A549 (cell line): ENCODE results near the gene RNF215. TPM values are rescaled to one million over a fixed set of nuclear protein-coding genes. Genes with fewer than 3 reads are reported as not detected.

ENCODE experiments used
- ATAC-seq, 2 experiments: fragments of 200-7000 bp in 1 of 2; fragments of >200 bp in 1 of 2; cut with Nextera tagmentation in 1 of 2; cut with Tn5 transposase in 1 of 2; 3 replicates each; pipeline versions ENCODE4 v1.8.0 to v1.9.1; 2018 to 2020; ENCODE audit warnings: mild to moderate bottlenecking in 1 of 2, moderate library complexity in 1 of 2
- CTCF ChIA-PET: fragments of 300-600 bp; sonication (Branson Sonifier 250); formaldehyde crosslinking; extraction: SDS; loops from one replicate; lab custom pipeline; 2021; ENCODE audit warnings: antibody characterized with exemption, inconsistent platforms; lab: Yijun Ruan, JAX
- POLR2A ChIA-PET: fragments of 350-600 bp; formaldehyde crosslinking; extraction: SDS; loops from one replicate; lab custom pipeline; 2021; ENCODE audit warnings: antibody characterized with exemption, inconsistent platforms; lab: Yijun Ruan, JAX
- DNase-seq, 2 experiments: peaks; one replicate each; pipeline versions ENCODE4 v3.0.0 to v3.0.0-alpha.2; 2011 to 2016; ENCODE audit warnings: low read depth in 1 of 2, low spot score in 1 of 2
- FAIRE-seq: peaks from 2 replicates; lab custom pipeline; 2011; peaks lifted over from hg19 to GRCh38; lab: Jason Lieb, UNC
- H3K27ac ChIP-seq, 2 experiments: fragments of >200 bp; sonication (Bioruptor Twin); formaldehyde crosslinking; 3 replicates each; pipeline ENCODE4 v1.5.1; 2016 to 2017
- H3K4me1 ChIP-seq: fragments of >200 bp; sonication (Bioruptor Twin); formaldehyde crosslinking; 3 replicates; pipeline ENCODE4 v1.6.1; 2016
- H3K4me2 ChIP-seq: fragments of >200 bp; sonication (Bioruptor Twin); formaldehyde crosslinking; 3 replicates; pipeline ENCODE4 v1.6.1; 2016
- H3K4me3 ChIP-seq: fragments of >200 bp; sonication (Bioruptor Twin); formaldehyde crosslinking; 3 replicates; pipeline ENCODE4 v1.5.1; 2016
- H3K9me3 ChIP-seq: fragments of >200 bp; sonication (Bioruptor Twin); formaldehyde crosslinking; 3 replicates; pipeline ENCODE4 v1.6.1; 2016
- ATOH8 ChIP-seq: fragments of 250-450 bp; sonication (Bioruptor Pico); IDR thresholded peaks from 2 replicates; pipeline ENCODE4 v1.5.0; 2020; ENCODE audit warnings: low read depth, mild to moderate bottlenecking, moderate library complexity
- CHD4 ChIP-seq: fragments of 200-600 bp; sonication (generic); IDR thresholded peaks from 2 replicates; pipeline ENCODE4 v1.6.1; 2016; ENCODE audit warnings: antibody characterized with exemption, mild to moderate bottlenecking, borderline replicate concordance
- EHF ChIP-seq: fragments of 250-450 bp; sonication (Bioruptor Pico); IDR thresholded peaks from 2 replicates; pipeline ENCODE4 v1.5.0; 2020; ENCODE audit warnings: mild to moderate bottlenecking
- EHMT2 ChIP-seq: fragments of 200-600 bp; sonication (generic); IDR thresholded peaks from 2 replicates; pipeline ENCODE4 v1.6.1; 2016; ENCODE audit warnings: antibody characterized with exemption, low read depth, mild to moderate bottlenecking, moderate library complexity
- EP300 ChIP-seq, 2 experiments: fragments of >200 bp; sonication (Bioruptor Twin); formaldehyde crosslinking; IDR thresholded peaks; 2 replicates in 1 of 2; 3 replicates in 1 of 2; pipeline ENCODE4 v1.6.1; 2016 to 2017
- ESRRA ChIP-seq: fragments of 150-350 bp; IDR thresholded peaks from 2 replicates; pipeline ENCODE4 v1.6.1; 2014; ENCODE audit warnings: mild to moderate bottlenecking, low read length, borderline replicate concordance
- FOSL2 ChIP-seq, 2 experiments: fragments of 450-650 bp in 1 of 2; fragments of >200 bp in 1 of 2; sonication (Bioruptor Twin) in 1 of 2; formaldehyde crosslinking; IDR thresholded peaks; 2 replicates each; pipeline versions ENCODE4 v1.5.0 to v1.6.1; 2016 to 2020; ENCODE audit warnings: mild to moderate bottlenecking in 1 of 2, moderate library complexity in 1 of 2
- HDAC2 ChIP-seq: fragments of 200-600 bp; sonication (generic); IDR thresholded peaks from 2 replicates; pipeline ENCODE4 v1.6.1; 2016
- HES2 ChIP-seq: fragments of >200 bp; sonication (Bioruptor Twin); formaldehyde crosslinking; IDR thresholded peaks from 2 replicates; pipeline ENCODE4 v1.6.1; 2016
- HEYL ChIP-seq: fragments of 250-450 bp; sonication (Bioruptor Pico); IDR thresholded peaks from 2 replicates; pipeline ENCODE4 v1.8.0; 2021; ENCODE audit warnings: mild to moderate bottlenecking, moderate library complexity
- HMGXB4 ChIP-seq: fragments of 250-450 bp; sonication (Bioruptor Pico); IDR thresholded peaks from 2 replicates; pipeline ENCODE4 v1.5.0; 2021; ENCODE audit warnings: mild to moderate bottlenecking, moderate library complexity, borderline replicate concordance
- JUN ChIP-seq, 2 experiments: fragments of >200 bp; sonication (Bioruptor Twin); formaldehyde crosslinking; IDR thresholded peaks; 2 replicates in 1 of 2; 3 replicates in 1 of 2; pipeline ENCODE4 v1.6.1; 2016 to 2017
- MYC ChIP-seq: IDR thresholded peaks from 2 replicates; pipeline ENCODE4 v1.6.1; 2012; ENCODE audit warnings: mild to moderate bottlenecking, inconsistent platforms, low read length, improper control_type of control experiment, borderline replicate concordance
- NFE2L2 ChIP-seq: fragments of 150-350 bp; conservative IDR thresholded peaks from 2 replicates; pipeline ENCODE4 v1.6.1; 2014; ENCODE audit warnings: low read length
- PBX3 ChIP-seq: IDR thresholded peaks from 2 replicates; pipeline ENCODE4 v1.6.1; 2012
- PHF8 ChIP-seq: fragments of 200-600 bp; sonication (generic); IDR thresholded peaks from 2 replicates; pipeline ENCODE4 v1.6.1; 2016; ENCODE audit warnings: low read depth, mild to moderate bottlenecking, antibody characterized with exemption, moderate library complexity, borderline replicate concordance
- REST ChIP-seq: fragments of 200-600 bp; sonication (generic); IDR thresholded peaks from 2 replicates; pipeline ENCODE4 v1.6.1; 2016; ENCODE audit warnings: antibody characterized with exemption, mild to moderate bottlenecking, moderate library complexity
- RNF2 ChIP-seq: fragments of 200-600 bp; sonication (generic); IDR thresholded peaks from 2 replicates; pipeline ENCODE4 v1.6.1; 2016; ENCODE audit warnings: low read depth, mild to moderate bottlenecking, antibody characterized with exemption, moderate library complexity, borderline replicate concordance
- SMC3 ChIP-seq: fragments of >200 bp; sonication (Bioruptor Twin); formaldehyde crosslinking; IDR thresholded peaks from 3 replicates; pipeline ENCODE4 v1.6.1; 2018; ENCODE audit warnings: inconsistent platforms
- USF2 ChIP-seq: fragments of 450-650 bp; IDR thresholded peaks from 2 replicates; pipeline ENCODE4 v1.6.1; 2014; ENCODE audit warnings: antibody characterized with exemption
- ZC3H11A ChIP-seq: fragments of 450-650 bp; IDR thresholded peaks from 2 replicates; pipeline ENCODE4 v1.6.1; 2014; ENCODE audit warnings: antibody characterized with exemption, mild to moderate bottlenecking
- ZFP36 ChIP-seq: fragments of 450-650 bp; IDR thresholded peaks from 2 replicates; pipeline ENCODE4 v1.6.1; 2014; ENCODE audit warnings: borderline replicate concordance; ENCODE audit not compliant: partially characterized antibody
- ZNF302 ChIP-seq: fragments of 250-450 bp; sonication (Bioruptor Pico); IDR thresholded peaks from 2 replicates; pipeline ENCODE4 v1.9.0; 2021; ENCODE audit warnings: inconsistent platforms, mild to moderate bottlenecking, moderate library complexity
- WGBS: methylation state at CpG from one replicate; pipeline ENCODE4 v1.1.6; 2017; ENCODE audit errors: missing lambda C conversion rate; 5-methylcytosine and 5-hydroxymethylcytosine counted together
- polyA plus RNA-seq, 4 experiments: library from polyadenylated mRNA; depleted of rRNA in 3 of 4; stranded (reverse); fragments of >200 nt; fragmentation: RNase III in 1 of 4; extraction: RNeasy Plus Mini Kit Qiagen cat#74134 plus additional on column Dnase treatment in 1 of 4; gene quantifications; 2 replicates in 3 of 4; 3 replicates in 1 of 4; pipeline ENCODE4 v1.2.3, GENCODE V29; 2011 to 2017

The RNF215 gene
- polyA plus RNA-seq, 2 of the 4 experiments (the other 2 are of a cell fraction) = 16.4 to 19.5 TPM

- 85% methylated on average over 4 of the region's 7 CpGs for WGBS
- Histone ChIP-seq H3K9me3 (peaks cover 11% of the 10 kb centered on the region; the same call in 2 of the 3 replicates), H3K27ac (peak overlapping the region in 1 of 2 experiments; percentile 11; a peak in 1 of 6 replicates), H3K4me1 (peaks cover 9% of the 10 kb centered on the region), H3K4me3 (no peak overlapping the region), H3K4me2 (no peak overlapping the region)
- POLR2A ChIA-PET = no interaction called here
- no peak for ATAC-seq
- CTCF ChIA-PET = no interaction called here
- no peak for TF ChIP-seq REST
- no peak for TF ChIP-seq SMC3
- no peak for TF ChIP-seq FOSL2 (IDR thresholded peaks at IDR 0.05)
- no peak for TF ChIP-seq FOSL2 (CRISPR knock-in tag; IDR thresholded peaks at IDR 0.05)
- TF ChIP-seq EHF (CRISPR knock-in tag) = no peak
- no peak for TF ChIP-seq NFE2L2
- no peak for TF ChIP-seq ZNF302 (CRISPR knock-in tag)
- no peak for TF ChIP-seq PBX3
- no peak for TF ChIP-seq ATOH8 (CRISPR knock-in tag)
- no peak for TF ChIP-seq HDAC2
- TF ChIP-seq HES2 = no peak
- no peak for TF ChIP-seq HEYL (CRISPR knock-in tag)
- no peak for TF ChIP-seq MYC
- TF ChIP-seq ZC3H11A = no peak
- no peak for TF ChIP-seq CHD4
- TF ChIP-seq RNF2 = no peak
- no peak for TF ChIP-seq HMGXB4
- TF ChIP-seq EP300 (IDR thresholded peaks at IDR 0.05) = no peak
- TF ChIP-seq ESRRA = no peak
- FAIRE-seq = no peak
- no peak for DNase-seq
Measured at GRCh38 chr22:30393322-30393680, 6.1 kb upstream of the RNF215 start.

GRCh38 chr22:30392661-30393321 lies 5.6 kb upstream of the RNF215 start:
- whole genome bisulfite sequencing = 80% methylated on average over 8 of the region's 9 CpGs
- TF ChIP-seq HDAC2 (no peak), PHF8 (no peak), EHMT2 (no peak), JUN (IDR thresholded peaks at IDR 0.05) (no peak), NFE2L2 (no peak), ZFP36 (no peak), USF2 (no peak)
- DNase-seq (no peak), FAIRE-seq (no peak), ATAC-seq (no peak)
- POLR2A ChIA-PET = no interaction called here
- H3K4me2 ChIP-seq = no peak overlapping the region
- H3K4me1 ChIP-seq = peaks cover 4% of the 10 kb centered on the region; the same call in 2 of the 3 replicates
- H3K4me3 ChIP-seq = no peak overlapping the region
- H3K27ac ChIP-seq = peak overlapping the region in 1 of 2 experiments; percentile 44; a peak in 2 of 6 replicates
- CTCF ChIA-PET = interaction anchor here (1.0 to 1.1 kb wide), 3 partner anchors 92 to 130 kb away, joined by 3 read pairs; no protein-coding TSS in a partner anchor
- H3K9me3 ChIP-seq = peaks cover 11% of the 10 kb centered on the region; the same call in 2 of the 3 replicates
